Breast epithelium (tissue), 4 donors: ENCODE data around the gene TRIM38. TPM values are rescaled to one million over a fixed set of nuclear protein-coding genes. Genes with fewer than 3 reads are reported as not detected.
"Not testable (repeated sequence)": the region's sequence is repeated elsewhere in the genome, so short reads cannot be mapped to it uniquely, and the experiment has no call there.

Experiments
- DNase-seq, 2 donors: peaks; one replicate each; pipeline ENCODE4 v3.0.0-alpha.2; 2019; ENCODE audit warnings: low spot score in 2 of 2
- H3K27ac ChIP-seq, 2 donors: fragments of 200-600 bp; sonication (generic) in 1 of 2; one replicate each; pipeline ENCODE4 v1.5.1; 2016 to 2019; ENCODE audit warnings: mild to moderate bottlenecking in 1 of 2
- H3K27me3 ChIP-seq, 2 donors: fragments of 200-600 bp; sonication (generic) in 1 of 2; one replicate each; pipeline versions ENCODE4 v1.5.1 to v1.6.0; 2017 to 2019; ENCODE audit warnings: control low read depth in 1 of 2, mild to moderate bottlenecking in 1 of 2
- H3K36me3 ChIP-seq: fragments of 200-600 bp; one replicate; pipeline ENCODE4 v1.5.1; 2019
- H3K4me1 ChIP-seq, 2 donors: fragments of 200-600 bp; sonication (generic); one replicate each; pipeline ENCODE4 v1.5.1; 2016 to 2019; ENCODE audit warnings: control low read depth in 1 of 2
- H3K4me3 ChIP-seq, 3 donors: fragments of 200-600 bp; sonication (generic); 1 replicate in 2 of 3; 2 replicates in 1 of 3; pipeline ENCODE4 v1.5.1; 2016 to 2019; ENCODE audit warnings: mild to moderate bottlenecking in 3 of 3, moderate library complexity in 2 of 3
- H3K9me3 ChIP-seq, 2 donors: fragments of 200-600 bp; sonication (generic) in 1 of 2; one replicate each; pipeline ENCODE4 v1.5.1; 2016 to 2019; ENCODE audit warnings: control low read depth in 1 of 2
- POLR2A ChIP-seq: fragments of 450-650 bp; IDR thresholded peaks from one replicate; pipeline ENCODE4 v1.6.1; 2016; ENCODE audit warnings: antibody characterized with exemption, mild to moderate bottlenecking, moderate library complexity
- POLR2AphosphoS5 ChIP-seq, 3 donors: sonication (generic); formaldehyde crosslinking; IDR thresholded peaks; one replicate each; pipeline ENCODE4 v1.6.1; 2017; ENCODE audit warnings: antibody characterized with exemption in 3 of 3
- intact Hi-C: fragments of 100-400 bp; cut with DNase I; formaldehyde crosslinking; loops from one replicate; pipeline ENCODE4 v1.15.1; 2023; ENCODE audit warnings: low total_unique reads
- total RNA-seq, 3 donors: library from RNA; depleted of rRNA; stranded (reverse); fragments of >200 nt; gene quantifications; one replicate each; pipeline ENCODE4 v1.1.0, GENCODE V29; 2016
- TF ChIP-seq, protein P1 (sequence below), 3 donors: fragments of 450-650 bp; IDR thresholded peaks; one replicate each; pipeline ENCODE4 v1.5.1; 2016 to 2017; ENCODE audit warnings: antibody characterized with exemption in 3 of 3, mild to moderate bottlenecking in 3 of 3, moderate library complexity in 3 of 3

TRIM38 gene
- total RNA-seq, 3 donors from 2014 or later: 11.8 to 16.2 (median 12.1) TPM

GRCh38 chr6:25942561-25943147 is 19.9 kb upstream of the TRIM38 start:
- DNase-seq: no peak
- Histone ChIP-seq H3K36me3 (no peaks in the 10 kb centered on the region), H3K9me3 (no peaks in the 10 kb centered on the region), H3K27me3 (no peaks in the 10 kb centered on the region), H3K4me3 (no peak overlapping the region), H3K4me1 (no peaks in the 10 kb centered on the region), H3K27ac (no peak overlapping the region)
- intact Hi-C loops: no loop called here
- TF ChIP-seq POLR2AphosphoS5 (IDR thresholded peaks at IDR 0.05): no peak
- TF ChIP-seq POLR2A: no peak
- TF ChIP-seq, protein P1, sequence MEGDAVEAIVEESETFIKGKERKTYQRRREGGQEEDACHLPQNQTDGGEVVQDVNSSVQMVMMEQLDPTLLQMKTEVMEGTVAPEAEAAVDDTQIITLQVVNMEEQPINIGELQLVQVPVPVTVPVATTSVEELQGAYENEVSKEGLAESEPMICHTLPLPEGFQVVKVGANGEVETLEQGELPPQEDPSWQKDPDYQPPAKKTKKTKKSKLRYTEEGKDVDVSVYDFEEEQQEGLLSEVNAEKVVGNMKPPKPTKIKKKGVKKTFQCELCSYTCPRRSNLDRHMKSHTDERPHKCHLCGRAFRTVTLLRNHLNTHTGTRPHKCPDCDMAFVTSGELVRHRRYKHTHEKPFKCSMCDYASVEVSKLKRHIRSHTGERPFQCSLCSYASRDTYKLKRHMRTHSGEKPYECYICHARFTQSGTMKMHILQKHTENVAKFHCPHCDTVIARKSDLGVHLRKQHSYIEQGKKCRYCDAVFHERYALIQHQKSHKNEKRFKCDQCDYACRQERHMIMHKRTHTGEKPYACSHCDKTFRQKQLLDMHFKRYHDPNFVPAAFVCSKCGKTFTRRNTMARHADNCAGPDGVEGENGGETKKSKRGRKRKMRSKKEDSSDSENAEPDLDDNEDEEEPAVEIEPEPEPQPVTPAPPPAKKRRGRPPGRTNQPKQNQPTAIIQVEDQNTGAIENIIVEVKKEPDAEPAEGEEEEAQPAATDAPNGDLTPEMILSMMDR (IDR thresholded peaks at IDR 0.05): no peak

DNA sequence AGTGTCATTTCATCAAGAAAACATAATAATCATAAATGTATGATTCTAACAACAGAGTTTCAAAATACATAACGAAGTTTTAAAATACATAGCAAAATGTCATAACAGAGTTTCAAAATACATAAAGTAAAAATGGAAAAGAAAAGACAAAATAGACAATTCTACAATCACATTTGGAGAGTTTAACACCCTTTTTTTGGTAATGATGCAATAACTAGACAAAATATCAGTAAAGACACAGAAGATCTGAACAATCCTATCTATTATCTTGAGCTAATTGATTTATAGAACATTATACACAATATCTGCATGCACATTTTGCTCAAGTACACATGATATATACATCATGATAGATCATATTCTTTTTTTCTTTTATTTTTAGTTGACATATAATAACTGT is 18.7 kb upstream of the TRIM38 start:
- Histone ChIP-seq H3K27me3 (no peaks in the 10 kb centered on the region), H3K4me3 (no peak overlapping the region), H3K4me1 (no peaks in the 10 kb centered on the region), H3K36me3 (no peaks in the 10 kb centered on the region), H3K27ac (no peak overlapping the region), H3K9me3 (no peaks in the 10 kb centered on the region)
- intact Hi-C loops: no loop called here
- DNase-seq: no peak
- TF ChIP-seq, protein P1 (IDR thresholded peaks at IDR 0.05): no peak
- TF ChIP-seq POLR2A (no peak), POLR2AphosphoS5 (IDR thresholded peaks at IDR 0.05) (no peak)

DNA sequence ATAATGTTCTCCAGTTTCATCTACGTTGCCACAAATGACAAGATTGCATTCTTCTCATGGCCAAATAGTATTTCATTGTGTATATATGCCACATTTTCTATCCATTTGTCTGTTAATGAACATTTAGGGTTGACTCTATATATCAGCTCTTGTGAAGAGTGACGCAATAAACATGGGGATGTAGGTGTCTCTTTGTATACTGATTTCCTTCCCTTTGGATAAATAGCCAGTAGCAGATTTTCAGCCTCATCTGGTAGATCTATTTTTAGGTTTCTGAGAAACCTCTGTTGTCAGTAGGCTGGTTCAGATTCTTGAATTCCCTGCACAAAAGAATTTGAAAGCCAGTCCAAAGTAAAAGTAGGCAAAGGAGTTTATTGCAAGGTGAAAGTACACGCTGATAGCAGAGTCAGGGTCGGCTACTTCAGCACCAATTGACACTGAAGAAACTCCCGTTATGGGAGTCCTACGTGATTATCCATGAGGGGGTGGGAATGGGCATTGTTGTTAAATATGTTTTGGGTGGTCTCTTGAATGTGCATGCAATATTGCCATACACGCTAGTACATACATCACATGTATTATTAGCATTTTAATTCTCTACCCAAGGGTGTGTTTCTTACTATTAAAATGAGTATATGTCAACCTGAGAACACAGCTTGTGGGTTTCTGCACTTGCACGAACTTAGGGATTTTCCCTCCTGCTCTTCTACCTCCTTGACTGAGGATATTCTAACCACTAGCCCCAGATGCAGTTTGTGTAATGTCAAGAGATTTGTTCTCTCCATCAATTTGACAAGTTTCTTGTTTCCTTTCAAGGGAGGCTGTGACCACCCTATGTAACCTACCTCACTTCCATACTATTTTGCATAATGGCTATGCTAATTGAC is 17.7 kb upstream of the TRIM38 start:
- Histone ChIP-seq H3K27ac (no peak overlapping the region), H3K4me3 (no peak overlapping the region), H3K27me3 (no peaks in the 10 kb centered on the region), H3K9me3 (no peaks in the 10 kb centered on the region), H3K36me3 (no peaks in the 10 kb centered on the region), H3K4me1 (no peaks in the 10 kb centered on the region)
- no peak for DNase-seq
- intact Hi-C loops: no loop called here
- TF ChIP-seq POLR2AphosphoS5 (IDR thresholded peaks at IDR 0.05) (no peak), POLR2A (no peak)
- TF ChIP-seq, protein P1 (IDR thresholded peaks at IDR 0.05): no peak

DNA sequence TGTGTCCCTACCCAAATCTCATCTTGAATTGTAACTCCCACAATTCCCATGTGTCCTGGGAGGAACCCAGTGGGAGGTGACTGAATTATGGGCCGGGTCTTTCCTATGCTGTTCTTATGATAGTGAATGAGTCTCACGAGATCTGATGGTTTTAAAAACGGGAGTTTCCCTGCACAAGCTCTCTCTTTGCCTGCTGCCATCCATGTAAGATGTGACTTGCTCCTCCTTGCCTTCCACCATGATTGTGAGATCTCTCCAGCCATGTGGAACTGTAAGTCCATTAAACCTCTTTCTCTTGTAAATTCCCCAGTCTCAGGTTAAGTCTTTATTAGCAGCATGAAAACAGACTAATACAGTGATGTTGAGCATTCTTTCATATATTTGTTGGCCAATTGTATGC is 16.9 kb upstream of the TRIM38 start:
- DNase-seq, H3K9me3 ChIP-seq, H3K27ac ChIP-seq, H3K4me3 ChIP-seq, H3K27me3 ChIP-seq, intact Hi-C loops, H3K4me1 ChIP-seq, H3K36me3 ChIP-seq: not testable (repeated sequence)

DNA sequence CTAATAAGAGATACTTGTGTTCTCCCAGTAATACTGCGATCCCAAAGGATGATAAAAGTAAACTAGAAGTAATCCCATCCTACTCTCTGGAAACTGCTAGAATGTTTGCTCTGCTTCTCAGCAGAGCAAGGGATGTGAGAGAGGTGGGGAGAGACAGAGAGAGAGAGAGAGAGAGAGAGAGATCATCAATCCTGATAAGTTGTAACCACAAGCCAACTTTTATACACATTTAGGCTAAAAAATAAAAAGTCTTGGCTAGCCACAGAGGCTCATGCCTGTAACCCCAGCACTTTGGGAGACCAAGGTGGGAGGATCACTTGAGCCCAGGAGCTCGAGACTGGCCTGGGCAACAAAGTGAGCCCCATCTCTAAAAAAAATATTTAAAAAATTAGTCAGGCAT is 16.0 kb upstream of the TRIM38 start:
- no peaks in the 10 kb centered on the region for H3K9me3 ChIP-seq
- H3K36me3 ChIP-seq: no peaks in the 10 kb centered on the region
- DNase-seq: no peak
- H3K4me3 ChIP-seq: no peak overlapping the region
- no peaks in the 10 kb centered on the region for H3K4me1 ChIP-seq
- TF ChIP-seq POLR2A: no peak
- TF ChIP-seq, protein P1 (IDR thresholded peaks at IDR 0.05): no peak
- TF ChIP-seq POLR2AphosphoS5 (IDR thresholded peaks at IDR 0.05): no peak
- no peak overlapping the region for H3K27ac ChIP-seq
- H3K27me3 ChIP-seq: no peaks in the 10 kb centered on the region
- intact Hi-C loops: no loop called here

DNA sequence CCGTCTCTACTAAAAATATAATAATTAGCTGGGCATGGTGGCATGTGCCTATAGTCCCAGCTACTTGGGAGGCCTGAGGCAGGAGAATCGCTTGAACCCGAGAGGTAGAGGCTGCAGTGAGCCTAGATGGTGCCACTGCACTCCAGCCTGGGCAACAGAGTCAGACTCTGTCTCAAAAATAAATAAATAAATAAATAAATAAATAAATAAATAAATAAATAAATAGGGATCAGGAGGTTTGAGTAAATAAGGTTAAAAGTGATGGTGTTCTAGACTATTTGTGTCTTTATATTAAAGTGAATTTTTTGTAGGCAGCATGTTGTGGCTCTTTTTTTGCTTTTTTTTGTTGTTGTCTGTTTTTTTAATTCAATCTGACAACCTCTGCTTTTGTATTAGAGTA is 15.1 kb upstream of the TRIM38 start:
- H3K9me3 ChIP-seq, H3K4me3 ChIP-seq, intact Hi-C loops, DNase-seq, H3K27ac ChIP-seq, H3K27me3 ChIP-seq, H3K36me3 ChIP-seq, H3K4me1 ChIP-seq: not testable (repeated sequence)
